GM19351 (cell line): ENCODE measurements around the gene LBH.

Experiments used
- ATAC-seq: cut with Tn5 transposase; IDR thresholded peaks from one replicate; pipeline ENCODE4 v1.9.1; 2021; ENCODE audit warnings: mild to moderate bottlenecking, moderate library complexity; ENCODE audit not compliant: unreplicated experiment

The LBH gene

DNA sequence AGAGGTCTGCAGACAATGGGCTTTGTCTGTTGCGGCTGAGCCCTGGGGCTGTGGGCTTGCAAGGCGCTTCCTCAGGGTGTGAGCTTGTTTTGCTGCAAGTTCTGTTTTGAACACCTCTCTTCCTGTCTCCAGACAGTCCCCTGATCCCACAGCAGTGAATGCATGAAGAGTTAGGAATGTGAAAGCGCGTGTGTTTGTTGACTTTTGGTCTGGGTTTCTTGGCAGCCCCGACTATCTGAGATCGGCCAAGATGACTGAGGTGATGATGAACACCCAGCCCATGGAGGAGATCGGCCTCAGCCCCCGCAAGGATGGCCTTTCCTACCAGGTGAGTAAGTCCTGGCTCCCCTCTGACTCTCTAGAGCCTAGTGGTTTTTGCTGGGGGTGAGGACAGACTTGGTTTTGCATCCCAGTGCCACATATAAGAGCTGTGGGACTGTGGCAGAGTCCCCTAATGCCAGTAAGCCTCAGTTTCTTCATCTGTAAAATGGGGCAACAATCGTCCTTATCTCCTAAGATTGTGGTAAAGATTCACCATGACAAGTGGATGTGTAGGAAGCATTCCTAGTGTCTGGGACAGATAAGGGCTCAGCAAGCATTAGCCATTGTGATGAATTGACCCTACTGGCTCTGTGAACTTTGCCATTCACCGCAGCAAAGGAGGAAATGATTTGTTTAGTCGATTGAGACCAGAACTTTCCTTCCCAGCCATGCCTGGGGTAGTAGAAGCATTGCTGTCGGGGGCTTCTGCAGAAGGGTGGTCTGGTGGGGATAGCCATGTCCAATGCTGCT lies 3.0 kb downstream of the LBH start:
- ATAC-seq = no peak

DNA sequence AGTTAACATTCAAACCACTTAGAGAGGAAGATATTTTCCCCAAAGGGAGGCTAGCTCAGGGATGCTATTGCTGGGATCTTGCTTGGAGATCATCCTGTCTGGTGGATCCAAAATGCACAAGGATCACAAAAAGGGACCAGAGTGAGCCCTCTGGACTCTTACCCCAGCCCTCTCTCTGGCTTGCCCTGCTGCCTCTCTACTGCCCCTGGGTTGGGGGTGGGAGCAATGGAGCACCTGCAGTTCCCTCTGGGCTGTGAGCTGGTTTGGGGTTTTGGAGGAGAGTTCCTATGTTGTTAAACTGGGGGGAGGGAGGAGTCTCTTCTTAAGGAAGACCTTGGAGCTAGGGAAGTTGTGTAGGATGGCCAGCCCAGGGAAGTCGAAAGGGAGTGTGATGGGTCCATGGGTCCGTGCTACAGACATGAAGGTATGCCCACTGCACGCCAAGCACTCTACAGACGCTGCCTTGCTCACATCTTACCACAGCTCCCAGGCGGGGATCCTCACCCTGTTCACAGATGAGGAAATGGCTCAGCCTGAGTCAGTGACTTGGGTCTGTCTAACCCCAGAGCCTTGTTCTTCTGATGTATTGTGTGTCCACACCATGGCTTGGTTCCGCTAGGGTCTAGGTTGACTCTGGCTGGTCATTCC lies 3.8 kb downstream of the LBH start:
- ATAC-seq = no peak

DNA sequence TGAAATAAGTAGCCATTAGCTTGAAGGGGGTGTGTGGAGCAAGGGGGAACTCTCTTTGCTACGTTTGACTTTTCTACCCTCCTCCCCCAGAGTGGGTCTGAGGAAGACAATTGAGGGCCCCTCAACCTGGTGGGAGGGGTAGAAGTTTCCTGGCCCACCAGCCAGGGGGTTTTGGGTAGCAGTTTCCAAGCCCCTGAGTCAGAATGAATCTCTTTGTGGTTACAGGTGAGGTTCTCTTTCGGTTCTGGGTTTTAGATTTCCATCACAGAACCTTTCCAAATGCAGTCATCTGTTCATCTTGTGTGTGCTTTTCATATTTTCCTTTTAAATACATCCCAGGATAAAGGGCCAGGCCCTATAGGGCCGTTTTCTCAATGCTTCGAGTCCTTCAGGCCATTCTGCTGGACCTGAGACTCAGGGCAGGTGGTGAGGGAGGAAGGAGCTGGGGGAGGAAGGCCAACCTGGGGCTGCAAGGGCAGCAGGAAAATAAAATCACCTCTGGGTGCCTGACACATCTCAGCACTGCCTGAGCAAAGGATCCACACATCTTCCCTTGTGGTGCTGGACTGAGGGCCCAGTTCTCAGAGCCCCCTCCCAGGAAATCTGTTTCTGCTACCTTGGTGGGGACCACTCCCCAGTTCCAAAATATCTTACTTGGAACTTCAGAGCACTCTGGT lies 4.7 kb downstream of the LBH start:
- ATAC-seq = no peak

DNA sequence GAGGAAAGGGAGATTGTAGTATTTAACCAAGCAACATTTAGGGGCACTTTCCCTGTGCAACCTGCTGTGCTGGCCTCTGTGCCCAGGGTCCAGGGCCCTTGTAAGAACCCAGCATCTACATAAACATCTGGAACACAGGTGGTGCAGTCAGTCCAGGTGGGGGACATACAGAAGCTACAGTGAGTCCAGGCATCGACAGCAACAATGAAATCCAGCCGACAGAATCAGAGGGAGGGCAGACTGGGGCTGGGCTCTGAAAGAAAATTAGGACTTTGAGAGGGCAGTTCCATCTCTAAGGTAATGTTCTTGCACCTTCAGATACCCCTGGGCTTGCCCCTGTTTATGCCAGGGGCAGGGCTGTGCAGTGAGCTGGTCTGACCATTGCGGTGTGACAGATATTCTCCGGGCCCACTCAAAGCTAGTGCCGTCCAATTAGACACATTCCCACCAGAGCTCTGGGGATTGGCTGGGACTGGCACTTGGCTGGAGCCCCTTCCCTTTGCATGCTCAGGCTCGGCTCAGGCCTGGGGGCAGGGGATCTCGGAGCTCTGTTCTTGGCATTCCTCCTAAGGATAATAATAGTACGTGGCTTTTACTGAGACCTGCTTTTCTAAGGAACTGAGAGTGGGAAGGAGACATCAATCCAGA lies 5.4 kb downstream of the LBH start:
- no peak for ATAC-seq

DNA sequence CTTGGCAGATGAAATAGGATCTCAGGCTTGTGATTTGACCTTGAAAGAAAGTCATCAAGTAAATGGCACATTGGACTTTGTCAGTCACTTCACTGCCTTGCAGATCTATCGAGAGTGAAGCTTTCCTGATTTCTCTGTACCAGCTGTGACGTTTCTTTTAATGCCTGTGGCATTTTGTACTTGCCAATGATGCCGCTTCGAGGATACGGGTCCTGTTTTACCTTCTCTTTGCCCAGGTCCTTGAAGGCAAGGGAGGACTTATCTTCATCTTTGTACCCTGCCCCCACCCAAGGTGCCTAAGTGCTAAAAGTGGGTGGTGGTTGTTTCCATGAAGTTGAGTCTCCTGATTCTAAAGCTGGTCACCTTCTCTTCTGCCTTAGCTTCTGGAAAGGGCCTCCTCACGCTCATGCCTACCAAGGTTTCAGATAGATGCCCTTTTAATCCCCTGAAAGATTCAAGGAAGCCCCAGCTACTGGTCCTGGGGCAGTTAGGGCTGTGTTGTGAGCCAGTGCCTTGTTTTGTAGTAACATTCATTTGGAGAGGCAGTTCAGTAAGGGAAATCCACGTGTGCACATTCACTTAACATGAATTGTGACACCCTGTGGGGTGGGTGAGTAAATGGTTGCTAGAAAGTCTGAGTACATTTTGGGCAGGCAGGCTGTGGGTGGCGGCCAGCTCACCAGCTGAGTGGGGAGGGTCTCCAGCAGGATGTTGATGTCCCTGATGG lies 6.1 kb downstream of the LBH start:
- ATAC-seq = no peak

DNA sequence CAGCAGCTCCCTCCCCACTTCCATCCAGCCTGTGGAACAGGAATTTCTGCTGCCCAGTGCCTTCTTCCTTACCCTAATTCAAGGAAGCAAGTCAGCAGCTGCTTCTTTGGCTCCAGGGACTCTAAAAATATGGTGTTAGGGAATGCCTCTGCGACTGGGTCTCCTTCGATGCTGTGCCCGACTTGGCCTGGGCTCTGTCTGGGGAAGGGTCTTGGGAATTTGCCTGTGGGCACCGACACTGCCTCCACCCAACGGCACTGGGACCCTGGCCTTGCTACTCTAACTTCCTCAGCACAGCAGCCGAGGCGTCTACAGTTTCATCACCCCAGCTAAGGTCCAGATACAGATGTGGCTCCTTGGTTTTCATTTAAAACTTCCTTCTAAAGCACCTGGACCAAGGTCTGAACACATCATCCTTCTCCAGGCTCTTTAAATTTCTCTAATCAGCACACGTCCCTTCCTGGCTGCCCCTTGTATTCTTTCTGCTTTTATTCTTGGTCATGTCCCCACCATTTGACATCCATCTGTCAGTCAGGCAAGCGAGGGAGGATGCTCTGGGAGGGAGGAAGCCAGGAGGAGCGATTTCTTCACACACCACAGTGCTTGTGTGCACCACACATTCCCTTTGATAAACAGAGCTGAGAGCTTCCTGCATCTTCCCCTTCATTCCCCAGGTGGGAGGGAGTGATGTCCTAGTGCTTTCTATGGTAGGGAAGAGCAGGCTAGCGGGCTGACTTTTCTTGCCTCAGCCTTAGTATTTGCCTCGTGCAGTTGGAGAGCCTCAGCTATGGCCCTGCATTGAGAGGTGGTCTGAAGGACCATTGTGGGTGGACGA lies 6.8 kb downstream of the LBH start:
- no peak for ATAC-seq

DNA sequence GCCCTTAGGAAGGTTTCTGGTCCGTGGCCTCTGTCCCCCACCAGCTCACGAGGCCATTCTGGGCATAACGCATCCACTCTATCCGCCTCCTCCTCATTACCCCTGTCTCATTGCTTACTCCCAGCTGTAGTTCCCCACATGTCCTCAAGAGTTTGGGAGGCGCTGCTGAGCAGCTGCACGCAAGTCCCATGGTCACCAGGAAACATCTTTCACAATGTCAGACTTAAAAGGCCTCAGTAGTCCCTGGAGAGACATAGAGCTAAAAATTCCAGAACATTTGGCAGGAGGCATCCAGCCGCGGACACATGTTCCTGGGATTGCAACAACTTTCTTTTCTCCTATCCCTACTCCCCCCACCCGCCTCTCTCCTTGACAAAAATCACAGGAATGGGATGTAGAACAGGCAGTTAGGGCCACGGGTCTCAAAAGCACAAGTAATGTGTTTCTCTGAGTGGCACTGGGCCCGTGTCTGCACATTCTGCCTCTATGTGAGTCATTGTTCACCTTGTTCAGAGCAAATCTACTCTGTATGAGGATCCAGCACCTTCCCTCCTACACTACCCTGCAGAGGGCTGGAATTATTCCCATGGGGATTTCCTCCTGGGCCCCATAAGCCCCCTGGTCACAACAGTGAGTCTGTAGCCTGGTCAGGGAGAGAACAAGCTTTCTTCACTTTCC lies 8.1 kb downstream of the LBH start:
- no peak for ATAC-seq

DNA sequence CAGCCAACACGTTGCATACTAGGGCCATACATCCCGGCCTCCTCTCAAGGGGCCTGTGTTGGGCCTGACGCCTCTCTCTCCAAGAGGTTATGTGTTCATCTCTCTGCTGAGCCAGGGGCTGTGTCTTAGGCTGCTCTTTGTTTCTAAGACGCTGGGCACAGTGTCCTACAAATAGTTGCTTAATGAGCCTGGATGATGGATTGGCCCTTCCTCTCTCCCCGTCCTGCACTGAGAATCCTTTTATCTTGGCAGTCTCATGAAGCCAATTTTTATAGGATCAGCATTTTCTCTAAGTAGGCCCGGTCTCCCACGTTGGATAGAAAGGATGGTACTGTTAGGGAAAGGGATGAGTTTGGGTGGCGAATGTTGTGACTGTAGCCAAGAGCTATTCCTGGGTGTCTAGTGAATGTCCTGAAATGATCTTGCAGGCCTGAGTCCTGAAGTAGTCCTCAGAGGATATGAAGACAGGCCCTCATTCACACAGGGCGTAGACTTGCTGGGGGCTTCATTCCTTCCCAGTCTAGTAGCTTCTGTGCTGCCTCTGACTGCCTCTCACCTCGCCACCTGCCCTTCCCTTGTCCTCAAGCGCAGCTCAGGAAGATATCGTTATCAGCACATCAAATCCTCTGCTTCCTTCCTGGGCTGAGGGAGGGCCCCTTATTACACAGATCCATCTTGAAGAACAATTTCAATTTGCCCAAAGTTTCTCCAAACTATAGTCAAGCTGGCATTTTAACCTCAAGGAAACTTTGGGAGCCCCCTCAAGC lies 8.8 kb downstream of the LBH start:
- ATAC-seq = no peak

DNA sequence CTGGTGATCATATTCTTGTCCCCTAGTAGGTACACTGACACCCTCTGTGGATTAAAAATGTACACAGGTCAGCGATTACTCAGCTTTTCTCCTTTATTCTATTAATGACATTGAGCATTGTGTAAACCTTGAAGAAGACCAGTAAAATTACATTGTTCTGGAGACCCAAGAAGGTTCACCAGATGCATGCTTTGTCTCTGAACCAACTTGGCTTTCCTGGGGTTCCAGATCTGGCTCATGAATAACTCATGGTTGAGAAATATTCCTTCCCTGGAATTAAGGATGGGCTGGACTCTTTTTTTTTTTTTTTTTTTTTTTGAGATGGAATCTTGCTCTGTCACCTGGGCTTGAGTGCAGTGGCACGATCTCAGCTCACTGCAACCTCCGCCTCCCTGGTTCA lies 11.9 kb downstream of the LBH start:
- no peak for ATAC-seq

DNA sequence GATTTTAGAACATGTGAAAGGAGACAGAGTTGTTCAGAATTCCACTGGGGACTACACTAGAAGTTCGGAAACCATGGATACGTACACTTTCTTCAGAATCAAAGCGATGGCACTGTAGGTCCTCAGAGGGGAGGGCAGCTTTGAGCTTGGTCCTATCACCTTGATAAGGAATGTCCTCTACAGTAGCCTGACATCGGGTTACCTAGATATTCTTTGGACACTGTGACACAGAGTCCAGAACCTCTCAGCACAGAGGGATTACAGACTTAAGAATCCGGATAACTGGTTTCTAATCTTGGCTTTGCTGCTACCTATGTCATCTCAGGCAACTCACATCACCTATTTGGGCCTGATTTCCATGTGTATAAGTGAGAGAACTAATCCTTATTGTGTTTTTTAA lies 14.0 kb downstream of the LBH start:
- no peak for ATAC-seq

DNA sequence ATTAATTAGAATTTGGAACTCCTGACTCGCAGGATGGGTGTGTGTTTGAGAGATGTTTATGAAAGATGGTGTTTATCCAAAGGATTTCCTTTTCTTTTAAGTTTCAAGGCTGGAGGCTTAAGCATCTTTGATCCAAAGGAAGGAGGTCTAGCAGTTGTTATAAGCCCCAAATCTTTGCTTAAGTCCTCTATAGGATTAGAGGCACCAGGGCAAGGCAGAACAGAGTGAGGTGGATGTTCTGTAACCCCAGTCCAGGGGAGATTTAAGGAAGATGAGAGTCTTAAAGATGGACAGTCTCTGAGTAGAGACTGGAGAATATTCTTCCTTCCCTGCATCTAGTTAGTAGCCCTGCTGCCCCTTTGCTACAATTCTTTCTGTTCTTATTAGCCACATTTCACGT lies 17.5 kb downstream of the LBH start:
- ATAC-seq = no peak

DNA sequence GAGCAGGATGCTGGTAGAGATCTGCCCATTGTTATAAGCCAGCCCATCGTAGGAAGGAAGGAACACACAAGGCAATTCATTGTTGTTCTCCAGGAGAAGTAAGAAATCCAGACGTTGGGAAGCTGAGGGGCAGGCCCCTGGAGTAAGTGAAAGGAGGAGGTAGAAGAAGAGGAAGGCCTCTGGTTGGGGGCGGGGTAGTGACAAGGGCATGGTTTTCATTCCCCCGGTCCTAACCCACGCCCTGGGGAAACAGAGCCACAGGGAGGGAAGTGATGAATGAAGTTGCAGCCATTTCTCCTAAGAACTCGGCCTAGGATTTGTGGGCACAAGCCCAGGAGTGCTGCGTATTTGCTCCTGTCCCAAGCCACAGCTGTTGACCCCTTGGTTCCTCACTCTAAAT lies 18.0 kb downstream of the LBH start:
- no peak for ATAC-seq

DNA sequence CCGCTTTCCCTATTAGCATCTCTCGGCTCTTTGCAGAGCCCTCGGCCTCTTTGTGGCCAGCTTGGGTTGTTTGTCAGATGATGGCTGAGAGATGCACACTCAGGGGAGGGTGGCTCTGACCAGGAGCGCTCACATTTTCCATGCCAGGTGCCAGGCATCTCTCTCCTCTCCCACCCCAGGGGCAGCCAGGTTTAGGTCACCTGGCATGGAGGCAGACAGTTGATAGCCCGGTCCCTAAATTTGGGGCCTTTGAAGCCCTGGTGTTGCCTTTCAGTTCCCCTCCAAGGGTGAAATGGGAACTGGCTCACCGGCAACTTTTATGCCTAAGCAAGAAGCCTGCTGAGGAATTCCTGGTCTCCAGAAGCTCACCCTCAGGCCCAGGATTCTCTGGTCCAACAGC lies 19.1 kb downstream of the LBH start:
- ATAC-seq = no peak

DNA sequence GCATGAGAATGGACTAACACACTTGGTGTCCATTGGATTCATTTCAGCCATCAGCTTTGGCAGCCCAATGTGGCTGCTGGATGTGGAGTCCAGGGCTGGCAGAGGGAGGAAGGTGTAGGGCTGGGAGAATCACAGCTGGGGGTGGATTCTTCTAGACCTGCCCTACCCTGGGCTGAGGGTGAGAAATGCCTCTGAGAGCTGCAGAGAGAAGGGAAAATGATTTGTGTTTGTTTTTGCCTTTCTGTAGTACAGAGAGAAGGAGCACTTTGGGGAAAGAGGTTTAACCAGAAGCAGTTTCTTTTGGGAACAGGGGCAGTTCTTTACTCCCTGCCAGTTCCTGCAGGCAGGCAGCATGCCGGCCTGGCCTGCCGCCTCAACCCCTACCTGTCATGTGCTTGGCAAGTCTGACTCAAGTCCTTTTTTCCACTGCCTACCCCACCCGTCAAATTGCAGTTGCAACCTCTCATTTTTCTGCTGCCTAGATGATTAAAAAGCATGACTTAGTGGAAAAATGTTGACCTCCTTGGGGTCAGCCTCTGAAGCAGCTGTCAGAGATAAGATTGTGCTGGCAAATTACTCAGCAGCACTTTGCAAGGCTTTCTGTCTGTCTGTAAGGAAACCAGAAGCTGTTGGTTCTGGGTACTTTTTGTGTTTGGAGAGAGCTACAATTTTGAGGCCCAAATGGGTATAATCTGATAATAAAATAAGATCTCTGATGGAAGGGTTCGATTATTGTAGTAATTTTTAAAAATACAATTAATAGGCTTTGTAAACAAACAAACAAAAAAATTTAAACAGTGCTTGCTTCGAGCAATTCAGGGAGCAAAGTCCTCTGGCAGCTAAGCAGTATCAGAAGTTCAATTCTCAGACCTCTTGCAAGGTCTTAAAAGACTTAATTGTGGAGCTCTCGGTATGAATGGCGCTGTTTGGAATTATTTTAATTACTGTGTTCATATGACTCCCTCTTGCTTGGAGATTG lies 21.7 kb downstream of the LBH start:
- no peak for ATAC-seq

DNA sequence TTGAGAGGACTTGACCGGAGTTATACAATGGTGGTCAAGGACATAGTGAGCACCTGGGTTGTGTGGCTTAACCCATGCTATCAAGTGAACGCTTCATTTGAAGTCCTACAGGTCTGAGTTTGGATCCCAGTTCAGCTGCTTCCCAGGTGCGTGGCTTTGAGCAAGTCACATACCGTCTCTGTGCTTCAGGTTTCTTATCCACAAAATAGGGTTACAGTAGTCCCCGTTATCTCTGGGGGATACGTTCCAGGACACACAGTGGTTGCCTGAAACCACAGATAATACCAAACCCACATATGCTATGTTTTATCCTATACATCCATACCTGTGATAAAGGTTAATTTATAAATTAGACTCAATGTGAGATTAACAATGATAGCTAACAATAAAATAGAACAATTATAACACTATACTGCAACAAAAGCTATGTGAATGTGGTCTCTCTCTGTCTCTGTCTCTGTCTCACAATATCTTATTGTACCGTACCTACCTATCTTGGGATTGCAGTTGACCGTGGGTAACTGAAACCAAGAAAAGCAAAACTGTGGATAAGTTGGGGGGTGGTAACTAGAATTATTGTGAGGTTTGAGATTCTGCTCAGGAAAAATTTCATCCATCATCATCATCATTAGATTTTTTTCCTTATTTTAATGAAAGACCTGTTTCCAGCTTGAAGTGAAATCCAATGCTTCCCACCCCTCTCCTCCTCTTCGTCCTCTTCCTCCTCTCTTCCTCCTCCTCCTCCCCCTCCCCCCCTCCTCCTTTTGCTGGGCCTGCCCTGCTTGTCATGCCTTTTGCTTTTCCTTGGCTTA lies 22.7 kb downstream of the LBH start:
- ATAC-seq = no peak

DNA sequence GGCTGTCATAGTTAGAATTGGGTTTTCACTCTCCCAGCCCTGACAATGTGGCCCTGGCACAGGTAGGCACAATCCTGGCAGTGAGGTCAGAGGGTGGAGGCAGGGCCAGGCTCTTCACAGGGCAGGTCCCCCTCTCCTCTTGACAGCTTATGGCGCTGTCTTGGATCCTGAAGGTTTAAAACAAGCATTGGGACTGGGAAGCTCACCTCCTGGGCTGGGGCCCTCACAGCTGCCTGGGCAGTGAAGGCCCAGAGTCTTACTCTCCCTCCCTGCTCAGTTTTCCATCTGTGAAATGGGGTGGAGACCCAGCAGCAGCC lies 23.3 kb downstream of the LBH start:
- no peak for ATAC-seq

DNA sequence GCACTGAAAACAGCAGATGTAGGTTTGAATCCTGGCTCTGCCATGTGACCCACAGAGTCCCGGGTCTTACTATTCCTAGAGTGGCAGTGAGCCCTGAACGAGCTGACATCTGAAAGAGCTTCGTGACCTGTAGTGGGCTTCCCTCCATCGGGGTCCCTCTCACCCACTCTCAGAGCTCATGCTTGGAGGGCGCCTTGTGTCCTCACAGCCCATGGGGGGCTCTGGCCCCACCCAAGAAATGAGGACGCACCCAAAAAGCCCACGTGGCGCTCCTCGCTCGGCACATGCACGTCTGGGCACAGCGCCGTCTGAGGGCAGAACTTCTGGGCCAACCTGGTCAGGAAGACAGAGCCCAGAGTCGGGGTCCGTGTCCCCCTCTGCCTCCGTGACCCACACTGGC lies 23.7 kb downstream of the LBH start:
- ATAC-seq = no peak
